H1 (cell line): Measurements from ENCODE around the gene NT5M. TPM values are rescaled to one million over a fixed set of nuclear protein-coding genes. Genes with fewer than 3 reads are reported as not detected.

Experiments used
- NANOG ChIP-seq: IDR thresholded peaks from 2 replicates; pipeline ENCODE4 v1.6.1; 2011; ENCODE audit warnings: low read length, low read depth, mild to moderate bottlenecking, inconsistent platforms; ENCODE audit not compliant: insufficient read depth, poor library complexity, severe bottlenecking
- TAF1 ChIP-seq: IDR thresholded peaks from 2 replicates; pipeline ENCODE4 v1.6.1; 2011; ENCODE audit warnings: mild to moderate bottlenecking, low read depth, low read length
- polyA plus RNA-seq, 7 experiments: library from polyadenylated mRNA; depleted of rRNA in 3 of 7; stranded (reverse) in 5 of 7; unstranded in 2 of 7; fragments of >200 nt in 5 of 7; fragments of 200-250 nt in 2 of 7; gene quantifications; 1 replicate in 5 of 7; 2 replicates in 1 of 7; 4 replicates in 1 of 7; pipeline versions ENCODE4 v1.2.1 to v1.2.3, GENCODE V29; 2011 to 2013; ENCODE audit warnings: missing spikeins in 2 of 7, mixed read lengths in 2 of 7
- total RNA-seq: library from RNA; stranded (reverse); fragmentation: NEBNext Ultra II Directional; extraction: Animal tissue kit (Norgen Biotek cat#: 25700); gene quantifications from 2 replicates; pipeline ENCODE4 v1.2.1, GENCODE V29; 2021

Gene NT5M
- total and polyA plus RNA-seq, 2 of the 8 experiments (the other 6 are each of a cell fraction or from before 2014, with no cell fraction given) = 7.6 to 18.2 TPM

DNA sequence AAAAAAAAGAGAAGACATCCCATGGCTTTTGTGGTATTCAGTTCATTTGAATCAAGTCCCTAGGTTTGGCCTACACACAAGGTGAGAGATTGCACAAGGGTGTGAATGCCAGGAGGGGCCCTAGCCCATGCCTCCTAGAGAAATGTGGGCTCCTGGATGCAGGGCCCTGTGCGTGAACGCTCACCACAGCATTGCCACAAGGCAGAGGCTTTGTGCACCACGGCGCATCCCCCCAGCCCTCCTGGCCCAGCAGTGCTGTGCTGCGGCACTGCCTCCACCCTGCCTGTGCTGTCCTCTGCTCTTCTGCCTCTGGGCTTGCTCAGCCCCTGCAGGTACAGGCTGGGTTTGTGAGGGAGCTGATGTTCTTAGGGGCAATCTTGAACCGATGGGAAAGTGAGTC, 92.7 kb downstream of the NT5M start (continued):
- TF ChIP-seq TAF1 (no peak), NANOG (no peak)

Other genes starting within 250 kb of the NT5M start
- gene PLD6, start 97.0 kb upstream of the NT5M start, total RNA-seq = 0.22 TPM in 1 of 2 replicates, not detected in the other
- gene PLD6, start 97.0 kb upstream of the NT5M start, polyA plus RNA-seq (2011; rRNA removed) = 0.17 and 0.20 TPM in 2 replicates
- 34.0 and 34.6 TPM in 2 replicates for gene FLCN, start 66.2 kb upstream of the NT5M start, total RNA-seq
- gene FLCN, start 66.2 kb upstream of the NT5M start, polyA plus RNA-seq (2011; rRNA removed) = 15.6 and 20.8 TPM in 2 replicates
- 110 and 112 TPM in 2 replicates for gene COPS3, start 22.1 kb upstream of the NT5M start, total RNA-seq
- gene COPS3, start 22.1 kb upstream of the NT5M start, polyA plus RNA-seq (2011; rRNA removed) = 59.8 and 82.9 TPM in 2 replicates
- gene MED9, start 173.6 kb downstream of the NT5M start, total RNA-seq = 15.8 and 16.9 TPM in 2 replicates
- 19.7 and 22.1 TPM in 2 replicates for gene MED9, start 173.6 kb downstream of the NT5M start, polyA plus RNA-seq (2011; rRNA removed)
- gene RASD1, start 193.0 kb downstream of the NT5M start, total RNA-seq = 1.8 and 2.6 TPM in 2 replicates
- gene RASD1, start 193.0 kb downstream of the NT5M start, polyA plus RNA-seq (2011; rRNA removed) = 2.3 and 2.9 TPM in 2 replicates